Measurements from ENCODE around the gene MICALL1.

MICALL1 gene

DNA sequence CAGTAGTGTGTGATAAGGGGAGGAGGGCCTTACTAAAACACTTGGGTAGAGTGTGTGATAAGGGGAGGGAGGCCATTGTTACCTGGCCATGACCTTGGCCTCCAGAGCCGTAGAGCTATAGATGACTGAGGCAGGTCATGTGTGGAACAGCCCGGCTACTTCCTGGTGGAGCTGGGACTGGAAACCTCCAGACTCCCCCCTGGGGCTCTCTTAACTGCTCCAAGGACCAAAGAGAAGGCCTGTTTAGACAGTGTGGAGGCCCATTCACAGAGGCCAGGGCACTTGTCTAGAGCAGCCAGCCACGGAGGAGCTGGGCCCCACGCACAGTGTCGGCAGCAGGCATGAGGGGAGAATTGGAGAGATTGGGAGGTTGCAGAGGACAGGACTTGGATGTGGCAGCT is 12.5 kb upstream of the MICALL1 start:
- Histone ChIP-seq H3K4me3 (ENCODE audit: low read depth, low read length) (no peak overlapping the region), H3K27me3 (ENCODE audit: control insufficient read depth, insufficient read depth, low read length) (no peaks in the 10 kb centered on the region), H3K4me1 (ENCODE audit: control insufficient read depth, insufficient read depth, low read length) (peaks cover 12% of the 10 kb centered on the region), H3K9me3 (ENCODE audit: control insufficient read depth, insufficient read depth, low read length) (no peaks in the 10 kb centered on the region), H3K36me3 (ENCODE audit: control insufficient read depth, insufficient read depth, low read length) (peaks cover 22% of the 10 kb centered on the region), H3K9ac (ENCODE audit: low read depth, low read length) (no peak overlapping the region)

DNA sequence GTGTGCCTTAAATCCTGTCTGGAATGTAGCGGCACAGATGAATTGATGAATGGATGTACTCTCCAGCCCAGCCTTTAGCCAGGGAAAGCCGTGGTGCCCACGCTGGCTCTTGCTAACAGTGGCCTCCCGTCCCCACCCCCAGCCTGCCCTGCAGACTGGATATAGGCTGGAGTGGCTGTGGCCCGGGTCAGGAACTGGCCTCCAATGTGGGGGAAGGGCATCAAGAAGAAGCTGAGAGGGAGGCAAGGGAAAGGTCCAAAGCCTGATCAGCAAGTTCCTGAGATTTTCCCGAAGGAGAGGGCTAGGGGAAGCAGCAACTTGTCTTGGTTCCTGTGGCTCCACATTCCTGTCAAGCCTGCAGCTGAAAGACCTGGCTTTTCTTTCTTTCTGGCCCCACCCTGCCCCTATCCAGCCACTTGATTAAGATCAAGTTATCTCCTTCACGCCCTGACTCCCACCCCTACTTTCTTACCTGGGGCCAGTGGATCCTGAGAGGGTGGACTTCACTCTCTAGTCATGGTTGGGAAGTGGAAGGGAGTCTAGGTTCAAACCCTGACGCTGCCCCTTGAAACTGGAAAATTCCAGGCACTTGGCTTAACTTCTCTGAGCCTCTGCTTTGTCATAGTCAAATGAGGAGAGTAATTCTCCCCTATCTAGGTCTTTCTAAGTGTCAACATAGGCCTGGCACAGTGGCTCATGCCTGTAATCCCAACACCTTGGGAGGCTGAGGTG is 11.0 kb upstream of the MICALL1 start:
- Histone ChIP-seq H3K9me3 (ENCODE audit: control insufficient read depth, insufficient read depth, low read length) (no peaks in the 10 kb centered on the region), H3K4me3 (ENCODE audit: low read depth, low read length) (no peak overlapping the region), H3K27me3 (ENCODE audit: control insufficient read depth, insufficient read depth, low read length) (no peaks in the 10 kb centered on the region), H3K4me1 (ENCODE audit: control insufficient read depth, insufficient read depth, low read length) (peaks cover 12% of the 10 kb centered on the region), H3K9ac (ENCODE audit: low read depth, low read length) (peak overlapping the region; percentile 8), H3K36me3 (ENCODE audit: control insufficient read depth, insufficient read depth, low read length) (peaks cover 9% of the 10 kb centered on the region)

DNA sequence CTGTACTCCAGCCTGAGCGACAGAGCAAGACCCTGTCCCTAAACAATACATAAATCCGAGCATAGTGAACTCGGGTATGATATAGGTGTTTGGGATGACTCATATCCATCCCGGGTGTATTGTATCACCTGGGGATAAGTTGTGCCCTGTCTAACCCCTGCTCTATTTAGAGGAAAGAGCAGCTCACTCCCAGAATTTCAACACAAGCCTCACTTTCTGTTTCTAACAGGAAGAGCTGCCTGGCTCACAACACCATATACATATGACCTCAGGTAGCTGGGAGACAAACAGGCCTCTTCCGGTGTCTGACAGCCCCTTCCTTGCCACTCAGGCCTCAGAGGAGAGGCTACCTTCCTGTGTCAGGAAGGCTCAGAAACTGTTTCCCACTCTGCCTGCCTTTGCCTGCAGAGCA is 9.9 kb upstream of the MICALL1 start:
- Histone ChIP-seq H3K9me3 (ENCODE audit: control insufficient read depth, insufficient read depth, low read length) (no peaks in the 10 kb centered on the region), H3K9ac (ENCODE audit: low read depth, low read length) (no peak overlapping the region), H3K4me3 (ENCODE audit: low read depth, low read length) (no peak overlapping the region), H3K27me3 (ENCODE audit: control insufficient read depth, insufficient read depth, low read length) (no peaks in the 10 kb centered on the region), H3K4me1 (ENCODE audit: control insufficient read depth, insufficient read depth, low read length) (peaks cover 12% of the 10 kb centered on the region), H3K36me3 (ENCODE audit: control insufficient read depth, insufficient read depth, low read length) (peaks cover 5% of the 10 kb centered on the region)

DNA sequence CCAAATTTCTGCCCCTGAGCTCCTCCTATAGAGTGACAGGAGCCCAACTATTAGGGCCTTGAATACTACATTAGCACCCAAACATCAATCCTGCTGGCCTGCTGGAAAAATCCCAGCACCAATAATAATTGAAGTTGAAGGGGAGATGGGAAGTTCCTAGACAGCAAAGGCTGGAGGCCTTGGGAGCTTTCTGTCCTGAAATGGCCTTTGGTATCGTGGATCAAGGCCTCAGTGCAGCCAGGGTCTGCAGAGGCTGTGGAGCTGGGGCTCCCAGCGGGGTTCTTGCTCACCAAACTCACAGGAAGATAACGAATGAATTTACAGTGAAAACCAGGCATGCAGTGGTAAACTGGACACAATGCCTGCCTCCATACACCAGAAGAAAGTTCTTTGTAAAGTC is 9.2 kb upstream of the MICALL1 start:
- no peaks in the 10 kb centered on the region for H3K27me3 ChIP-seq (ENCODE audit: control insufficient read depth, insufficient read depth, low read length)

DNA sequence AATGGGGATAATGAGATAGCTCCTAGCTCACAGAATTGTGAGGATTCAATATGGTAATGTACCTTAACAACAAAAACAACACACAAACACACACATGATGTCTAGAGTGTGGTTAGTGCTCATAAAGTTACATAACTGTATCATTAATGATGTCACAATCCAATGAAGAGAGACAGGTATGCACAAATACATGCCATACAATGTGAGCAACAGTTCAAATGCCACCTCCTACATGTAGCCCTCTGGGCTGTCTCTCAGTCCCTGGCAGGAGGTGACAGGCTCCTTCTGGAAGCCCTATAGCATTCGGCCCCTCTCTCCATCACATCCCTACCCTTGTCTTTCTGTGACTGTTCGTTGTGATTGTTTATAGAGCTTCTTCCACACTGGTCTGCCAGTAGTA is 8.3 kb upstream of the MICALL1 start:
- H3K4me3 ChIP-seq (ENCODE audit: low read depth, low read length), result no peak overlapping the region
- no peaks in the 10 kb centered on the region for H3K9me3 ChIP-seq (ENCODE audit: control insufficient read depth, insufficient read depth, low read length)
- no peaks in the 10 kb centered on the region for H3K36me3 ChIP-seq (ENCODE audit: control insufficient read depth, insufficient read depth, low read length)
- H3K4me1 ChIP-seq (ENCODE audit: control insufficient read depth, insufficient read depth, low read length), result peaks cover 12% of the 10 kb centered on the region
- H3K27me3 ChIP-seq (ENCODE audit: control insufficient read depth, insufficient read depth, low read length), result no peaks in the 10 kb centered on the region
- no peak overlapping the region for H3K9ac ChIP-seq (ENCODE audit: low read depth, low read length)

More for the DNA sequence above, 9.2 kb upstream of the MICALL1 start:
- Histone ChIP-seq H3K9ac (ENCODE audit: low read depth, low read length) (no peak overlapping the region), H3K4me1 (ENCODE audit: control insufficient read depth, insufficient read depth, low read length) (peaks cover 12% of the 10 kb centered on the region), H3K4me3 (ENCODE audit: low read depth, low read length) (no peak overlapping the region), H3K9me3 (ENCODE audit: control insufficient read depth, insufficient read depth, low read length) (no peaks in the 10 kb centered on the region), H3K36me3 (ENCODE audit: control insufficient read depth, insufficient read depth, low read length) (peaks cover 2% of the 10 kb centered on the region)

DNA sequence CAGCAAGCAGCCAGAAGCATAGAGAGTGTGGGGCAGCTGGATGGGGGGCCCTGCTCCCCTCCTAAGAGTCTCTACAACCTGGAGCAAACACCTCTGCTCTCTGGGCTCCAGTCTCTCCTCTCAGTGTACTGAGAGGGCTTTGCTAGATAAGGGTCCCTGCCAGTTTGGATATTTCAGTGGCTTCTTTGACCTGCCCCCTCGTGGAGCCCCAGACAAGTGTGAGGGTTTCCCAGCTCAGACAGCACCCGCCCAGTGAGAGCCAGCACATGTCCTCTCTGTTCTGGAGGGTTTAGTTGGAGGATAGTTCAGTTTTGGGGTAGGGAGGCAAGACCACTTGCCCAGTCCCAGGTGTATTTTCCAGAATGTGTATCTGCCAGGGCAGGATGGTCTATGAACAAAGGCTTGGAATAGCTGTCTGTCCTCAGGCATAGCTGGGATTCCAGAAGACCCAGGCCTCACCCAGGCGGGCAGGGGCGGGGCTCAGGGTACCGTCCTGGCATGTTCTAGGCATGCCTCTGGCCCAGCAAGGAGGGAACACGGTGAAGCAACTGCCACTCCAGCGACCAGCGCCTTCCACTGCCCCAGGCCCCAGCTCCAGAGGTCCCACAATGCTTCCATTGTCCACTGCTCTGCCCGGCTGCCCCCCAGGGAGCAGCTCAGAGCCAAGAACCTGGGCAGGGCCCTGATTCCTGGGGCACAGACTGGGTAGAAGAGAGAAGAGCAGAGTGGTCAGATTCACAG is 7.5 kb upstream of the MICALL1 start:
- H3K9ac ChIP-seq (ENCODE audit: low read depth, low read length), result no peak overlapping the region

DNA sequence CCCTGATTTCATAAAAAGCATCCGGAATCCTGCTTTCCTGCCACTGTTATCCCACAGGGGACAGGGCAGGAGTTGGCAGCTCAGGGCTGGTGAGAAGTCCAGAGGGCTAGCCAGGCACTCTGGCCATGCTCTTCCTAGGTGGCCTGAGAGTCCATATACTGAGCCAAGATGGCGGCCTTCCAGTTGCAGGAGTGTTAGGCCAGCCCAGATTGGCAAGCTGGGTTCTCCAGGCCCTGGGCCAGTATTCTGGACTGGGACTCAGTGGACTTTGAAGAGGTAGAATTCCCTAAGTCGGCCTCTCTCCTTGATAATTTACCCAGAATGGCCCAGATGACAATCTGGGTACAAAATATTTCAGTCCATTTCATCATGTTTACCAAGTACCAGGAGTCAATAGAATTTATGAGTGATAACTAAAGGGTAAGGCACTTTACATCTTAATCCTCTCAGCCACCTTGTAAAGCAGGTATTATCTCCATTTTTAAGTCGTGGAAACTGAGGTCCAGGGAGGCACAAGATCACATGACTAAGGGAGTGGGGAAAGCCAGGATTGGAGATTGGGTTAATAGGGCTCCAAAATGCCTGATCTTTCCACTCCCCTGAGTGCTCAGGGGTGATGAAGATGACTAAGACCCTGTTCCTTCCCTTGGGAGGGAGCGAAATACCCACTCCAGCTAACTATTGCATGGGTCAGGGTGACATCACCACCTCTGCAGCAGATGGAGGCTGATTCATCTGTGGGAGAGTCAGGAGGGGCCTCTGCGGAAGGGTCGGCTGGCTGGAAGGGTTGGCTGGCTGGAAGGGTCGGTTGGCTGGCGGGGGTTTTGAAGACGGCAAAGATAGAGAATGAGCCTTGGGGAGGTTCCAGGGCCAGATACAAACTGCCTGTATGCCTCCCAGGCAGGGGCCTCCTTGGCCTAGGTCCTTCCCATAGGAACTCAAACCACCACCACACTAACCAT is 1.2 kb upstream of the MICALL1 start:
- Histone ChIP-seq H3K4me3 (ENCODE audit: low read depth, low read length) (peak overlapping the region; percentile 33), H3K36me3 (ENCODE audit: control insufficient read depth, insufficient read depth, low read length) (no peaks in the 10 kb centered on the region), H3K27me3 (ENCODE audit: control insufficient read depth, insufficient read depth, low read length) (no peaks in the 10 kb centered on the region), H3K9ac (ENCODE audit: low read depth, low read length) (peak overlapping the region; percentile 41), H3K4me1 (ENCODE audit: control insufficient read depth, insufficient read depth, low read length) (peaks cover 6% of the 10 kb centered on the region), H3K9me3 (ENCODE audit: control insufficient read depth, insufficient read depth, low read length) (no peaks in the 10 kb centered on the region)

More for the DNA sequence above, 7.5 kb upstream of the MICALL1 start:
- Histone ChIP-seq H3K4me3 (ENCODE audit: low read depth, low read length) (no peak overlapping the region), H3K36me3 (ENCODE audit: control insufficient read depth, insufficient read depth, low read length) (no peaks in the 10 kb centered on the region), H3K27me3 (ENCODE audit: control insufficient read depth, insufficient read depth, low read length) (no peaks in the 10 kb centered on the region), H3K9me3 (ENCODE audit: control insufficient read depth, insufficient read depth, low read length) (no peaks in the 10 kb centered on the region), H3K4me1 (ENCODE audit: control insufficient read depth, insufficient read depth, low read length) (peaks cover 12% of the 10 kb centered on the region)

DNA sequence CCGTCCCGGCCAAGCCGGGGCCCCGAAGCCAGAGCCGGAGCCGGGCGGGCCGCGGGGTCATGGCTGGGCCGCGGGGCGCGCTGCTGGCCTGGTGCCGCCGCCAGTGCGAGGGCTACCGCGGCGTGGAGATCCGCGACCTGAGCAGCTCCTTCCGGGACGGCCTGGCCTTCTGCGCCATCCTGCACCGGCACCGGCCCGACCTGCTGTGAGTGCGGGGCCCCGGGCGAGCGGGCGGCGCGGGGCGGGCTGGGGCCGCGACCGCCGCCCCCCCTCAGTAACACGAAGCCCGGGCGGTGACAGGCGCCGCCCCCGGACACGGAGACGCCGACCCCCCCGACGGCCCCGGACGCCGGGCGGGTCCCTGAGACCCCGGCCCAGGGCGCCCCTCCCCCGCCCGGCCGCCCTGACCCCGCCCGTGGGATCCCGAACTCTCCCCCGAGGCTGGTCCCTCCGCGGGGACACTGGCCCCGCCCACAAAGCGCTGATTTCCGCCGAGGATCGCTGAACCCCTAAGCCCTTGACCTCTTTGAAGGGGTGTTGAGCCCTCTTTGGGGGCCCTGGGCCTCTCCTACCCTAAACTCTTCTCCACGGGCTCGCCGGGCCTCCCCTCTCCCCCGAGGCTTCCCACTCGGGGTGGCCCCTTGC is 389 bp downstream of the MICALL1 start:
- peak overlapping the region; percentile 59 for H3K4me3 ChIP-seq (ENCODE audit: low read depth, low read length)
- no peak overlapping the region for H3K9ac ChIP-seq (ENCODE audit: low read depth, low read length)
- H3K36me3 ChIP-seq (ENCODE audit: control insufficient read depth, insufficient read depth, low read length), result no peaks in the 10 kb centered on the region
- no peaks in the 10 kb centered on the region for H3K27me3 ChIP-seq (ENCODE audit: control insufficient read depth, insufficient read depth, low read length)
- H3K9me3 ChIP-seq (ENCODE audit: control insufficient read depth, insufficient read depth, low read length), result no peaks in the 10 kb centered on the region
- H3K4me1 ChIP-seq (ENCODE audit: control insufficient read depth, insufficient read depth, low read length), result peaks cover 11% of the 10 kb centered on the region

DNA sequence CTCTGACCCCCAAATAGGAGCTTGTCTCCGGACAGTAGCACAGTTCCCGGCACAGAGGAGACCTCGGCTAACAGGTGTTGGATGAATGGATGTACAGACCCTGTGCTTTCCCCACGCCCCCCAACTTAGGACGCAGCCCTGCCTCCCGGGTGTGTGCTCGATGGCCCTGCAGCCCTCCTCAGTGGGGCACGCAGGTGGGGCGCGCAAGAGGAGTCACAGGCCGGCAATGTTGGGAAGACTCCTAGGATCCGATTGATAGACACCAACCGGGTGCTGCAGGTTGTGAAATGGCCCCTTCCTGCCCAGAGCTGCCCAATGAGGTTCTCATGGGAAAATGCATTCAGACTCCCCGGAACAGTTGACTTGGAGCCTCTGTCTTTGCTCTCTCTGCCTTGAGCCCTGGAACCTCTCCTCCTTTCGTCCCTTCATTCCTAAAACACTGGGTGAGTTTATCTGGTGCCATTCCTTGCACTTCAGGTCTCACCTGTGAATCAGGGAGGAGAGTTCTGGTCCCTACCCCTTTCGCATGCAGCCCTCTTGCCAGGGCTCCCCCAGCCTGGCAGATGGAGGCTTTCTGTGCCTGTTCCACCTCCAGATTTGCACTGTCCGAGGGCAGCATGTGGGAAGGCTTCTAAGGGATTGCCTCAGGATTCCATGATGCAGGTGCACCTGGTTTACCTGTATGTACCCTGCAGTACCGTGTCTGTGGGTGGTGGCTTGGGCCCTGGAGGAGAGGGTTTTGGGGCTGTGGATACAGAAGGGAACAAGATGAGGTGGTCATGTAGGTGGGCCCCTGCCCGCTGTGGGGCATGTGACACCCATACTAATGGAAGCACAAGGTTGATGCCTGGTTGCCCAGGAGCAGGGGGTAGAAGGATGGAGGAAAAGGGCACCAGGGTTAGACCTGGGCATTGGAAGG is 1.2 kb downstream of the MICALL1 start:
- peak overlapping the region; percentile 59 for H3K4me3 ChIP-seq (ENCODE audit: low read depth, low read length)
- peaks cover 11% of the 10 kb centered on the region for H3K4me1 ChIP-seq (ENCODE audit: control insufficient read depth, insufficient read depth, low read length)
- H3K9ac ChIP-seq (ENCODE audit: low read depth, low read length), result no peak overlapping the region
- no peaks in the 10 kb centered on the region for H3K27me3 ChIP-seq (ENCODE audit: control insufficient read depth, insufficient read depth, low read length)
- H3K36me3 ChIP-seq (ENCODE audit: control insufficient read depth, insufficient read depth, low read length), result no peaks in the 10 kb centered on the region
- H3K9me3 ChIP-seq (ENCODE audit: control insufficient read depth, insufficient read depth, low read length), result no peaks in the 10 kb centered on the region

DNA sequence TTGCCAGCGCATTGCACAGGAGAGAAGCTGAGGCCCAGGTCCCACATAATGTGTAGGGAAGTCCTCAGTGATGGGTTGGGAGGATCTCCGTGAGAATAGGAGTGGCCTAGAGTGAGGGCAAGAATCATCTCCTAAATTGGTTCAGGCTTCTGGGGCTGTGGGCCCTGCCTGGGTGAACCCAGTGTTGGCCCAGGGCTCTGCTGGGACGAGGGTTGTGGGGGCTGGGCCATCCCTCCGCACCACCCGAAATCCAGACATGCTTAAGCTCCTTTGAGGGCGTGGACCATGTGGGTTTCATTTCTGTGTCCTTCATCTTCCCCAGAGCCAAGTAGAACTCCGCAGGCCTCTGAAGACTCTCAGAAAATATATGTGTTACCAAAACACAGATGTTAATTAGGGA is 3.7 kb downstream of the MICALL1 start:
- peaks cover 5% of the 10 kb centered on the region for H3K36me3 ChIP-seq (ENCODE audit: control insufficient read depth, insufficient read depth, low read length)
- H3K4me3 ChIP-seq (ENCODE audit: low read depth, low read length), result no peak overlapping the region
- no peaks in the 10 kb centered on the region for H3K9me3 ChIP-seq (ENCODE audit: control insufficient read depth, insufficient read depth, low read length)
- H3K27me3 ChIP-seq (ENCODE audit: control insufficient read depth, insufficient read depth, low read length), result no peaks in the 10 kb centered on the region
- peaks cover 11% of the 10 kb centered on the region for H3K4me1 ChIP-seq (ENCODE audit: control insufficient read depth, insufficient read depth, low read length)
- no peak overlapping the region for H3K9ac ChIP-seq (ENCODE audit: low read depth, low read length)

Measured in iPS-15b (cell line).